ENCODE data around the gene CYFIP1. TPM values are rescaled to one million over a fixed set of nuclear protein-coding genes. Genes with fewer than 3 reads are reported as not detected.

The CYFIP1 gene
- total and polyA plus RNA-seq, 3 experiments from 2014 or later = 4.8 to 27.3 (median 24.0) TPM

GRCh38 chr15:22942306-22942855 is 37.8 kb downstream of the CYFIP1 start:
- Histone ChIP-seq H3K27ac (ENCODE audit: low read depth, low read length) (no peak overlapping the region), H3K27me3 (ENCODE audit: insufficient read depth, low read length, poor library complexity, severe bottlenecking) (no peaks in the 10 kb centered on the region), H3K9me3 (ENCODE audit: low read length) (no peaks in the 10 kb centered on the region), H3K4me3 (ENCODE audit: low read length) (no peak overlapping the region), H3K4me1 (ENCODE audit: insufficient read depth, low read length) (no peaks in the 10 kb centered on the region), H3K36me3 (ENCODE audit: insufficient read depth, low read length) (no peaks in the 10 kb centered on the region)
- no peak overlapping the region for H3K4me3 Mint-ChIP-seq
- peak overlapping the region in 1 of 8 donors; percentile 46 for H3K27ac Mint-ChIP-seq
- CTCF ChIA-PET = no interaction called here
- no peaks in the 10 kb centered on the region for H3K4me1 Mint-ChIP-seq
- H3K36me3 Mint-ChIP-seq = peaks cover 2 to 6% (median 4%) of the 10 kb centered on the region in 3 donors
- no peak for DNase-seq
- H3K27me3 Mint-ChIP-seq = peaks cover 2 to 3% of the 10 kb centered on the region in 2 donors
- POLR2A ChIA-PET = interaction anchor here (0.6 kb wide), 1 partner anchor 51 kb away, joined by 8 read pairs; no protein-coding TSS in a partner anchor
- H3K9me3 Mint-ChIP-seq = no peaks in the 10 kb centered on the region

- Histone ChIP-seq H3K4me1 (ENCODE audit: insufficient read depth, low read length) (no peaks in the 10 kb centered on the region), H3K36me3 (ENCODE audit: insufficient read depth, low read length) (no peaks in the 10 kb centered on the region), H3K27ac (ENCODE audit: low read depth, low read length) (no peak overlapping the region), H3K27me3 (ENCODE audit: insufficient read depth, low read length, poor library complexity, severe bottlenecking) (no peaks in the 10 kb centered on the region), H3K4me3 (ENCODE audit: low read length) (no peak overlapping the region), H3K9me3 (ENCODE audit: low read length) (no peaks in the 10 kb centered on the region)
- Mint-ChIP-seq H3K27me3 (peaks cover 0 to 2% of the 10 kb centered on the region in 2 donors), H3K4me3 (no peak overlapping the region), H3K4me1 (no peaks in the 10 kb centered on the region), H3K36me3 (peaks cover 2 to 6% (median 3%) of the 10 kb centered on the region in 3 donors), H3K27ac (no peak overlapping the region), H3K9me3 (no peaks in the 10 kb centered on the region)
- POLR2A ChIA-PET = no interaction called here
- no peak for DNase-seq
- CTCF ChIA-PET = no interaction called here
These were observed 39.0 kb downstream of the CYFIP1 start for GRCh38 chr15:22941179-22941578.

- no peak overlapping the region for H3K4me3 Mint-ChIP-seq
- peaks cover 2 to 12% (median 3%) of the 10 kb centered on the region in 3 donors for H3K36me3 Mint-ChIP-seq
- no peak for DNase-seq
- no peak overlapping the region for H3K27ac ChIP-seq (ENCODE audit: low read depth, low read length)
- no peak overlapping the region for H3K4me3 ChIP-seq (ENCODE audit: low read length)
- ChIA-PET CTCF (no interaction called here), POLR2A (no interaction called here)
- H3K27ac Mint-ChIP-seq = no peak overlapping the region
- H3K4me1 ChIP-seq (ENCODE audit: insufficient read depth, low read length) = no peaks in the 10 kb centered on the region
- no peaks in the 10 kb centered on the region for H3K27me3 Mint-ChIP-seq
- no peaks in the 10 kb centered on the region for H3K36me3 ChIP-seq (ENCODE audit: insufficient read depth, low read length)
- H3K27me3 ChIP-seq (ENCODE audit: insufficient read depth, low read length, poor library complexity, severe bottlenecking) = no peaks in the 10 kb centered on the region
- H3K9me3 ChIP-seq (ENCODE audit: low read length) = no peaks in the 10 kb centered on the region
- H3K4me1 Mint-ChIP-seq = no peaks in the 10 kb centered on the region
- H3K9me3 Mint-ChIP-seq = no peaks in the 10 kb centered on the region
These were observed 40.5 kb downstream of the CYFIP1 start for GRCh38 chr15:22939652-22940061.

GRCh38 chr15:22939051-22939450 is 41.1 kb downstream of the CYFIP1 start:
- CTCF ChIA-PET = interaction anchor here (1.5 kb wide), 1 partner anchor 10 kb away, joined by 3 read pairs; no protein-coding TSS in a partner anchor
- H3K4me3 Mint-ChIP-seq = no peak overlapping the region

GRCh38 chr15:22936577-22937472 is 43.3 kb downstream of the CYFIP1 start:
- ChIA-PET POLR2A (no interaction called here), CTCF (interaction anchor here (0.9 kb wide), 1 partner anchor 15 kb away, joined by 4 read pairs; no protein-coding TSS in a partner anchor)
- peaks cover 0 to 6% (median 0%) of the 10 kb centered on the region in 3 donors for H3K36me3 Mint-ChIP-seq
- Histone ChIP-seq H3K4me1 (ENCODE audit: insufficient read depth, low read length) (no peaks in the 10 kb centered on the region), H3K36me3 (ENCODE audit: insufficient read depth, low read length) (no peaks in the 10 kb centered on the region), H3K27me3 (ENCODE audit: insufficient read depth, low read length, poor library complexity, severe bottlenecking) (no peaks in the 10 kb centered on the region), H3K9me3 (ENCODE audit: low read length) (no peaks in the 10 kb centered on the region), H3K4me3 (ENCODE audit: low read length) (no peak overlapping the region), H3K27ac (ENCODE audit: low read depth, low read length) (no peak overlapping the region)
- no peak overlapping the region for H3K4me3 Mint-ChIP-seq
- H3K27me3 Mint-ChIP-seq = no peaks in the 10 kb centered on the region
- no peak for DNase-seq
- H3K9me3 Mint-ChIP-seq = no peaks in the 10 kb centered on the region
- H3K27ac Mint-ChIP-seq = no peak overlapping the region
- no peaks in the 10 kb centered on the region for H3K4me1 Mint-ChIP-seq

More at GRCh38 chr15:22939051-22939450, 41.1 kb downstream of the CYFIP1 start:
- no peaks in the 10 kb centered on the region for H3K4me1 ChIP-seq (ENCODE audit: insufficient read depth, low read length)
- Mint-ChIP-seq H3K4me1 (no peaks in the 10 kb centered on the region), H3K27ac (no peak overlapping the region), H3K36me3 (peaks cover 2 to 13% (median 3%) of the 10 kb centered on the region in 3 donors), H3K27me3 (no peaks in the 10 kb centered on the region), H3K9me3 (no peaks in the 10 kb centered on the region)
- H3K27ac ChIP-seq (ENCODE audit: low read depth, low read length) = no peak overlapping the region
- H3K9me3 ChIP-seq (ENCODE audit: low read length) = no peaks in the 10 kb centered on the region
- H3K36me3 ChIP-seq (ENCODE audit: insufficient read depth, low read length) = no peaks in the 10 kb centered on the region
- POLR2A ChIA-PET = no interaction called here
- no peaks in the 10 kb centered on the region for H3K27me3 ChIP-seq (ENCODE audit: insufficient read depth, low read length, poor library complexity, severe bottlenecking)
- no peak overlapping the region for H3K4me3 ChIP-seq (ENCODE audit: low read length)
- no peak for DNase-seq

GRCh38 chr15:22933641-22934061 is 46.5 kb downstream of the CYFIP1 start:
- Mint-ChIP-seq H3K27me3 (no peaks in the 10 kb centered on the region), H3K36me3 (peaks cover 0 to 6% (median 0%) of the 10 kb centered on the region in 3 donors), H3K4me1 (no peaks in the 10 kb centered on the region), H3K9me3 (no peaks in the 10 kb centered on the region), H3K4me3 (no peak overlapping the region), H3K27ac (no peak overlapping the region)
- H3K4me3 ChIP-seq (ENCODE audit: low read length) = no peak overlapping the region
- ChIA-PET POLR2A (no interaction called here), CTCF (no interaction called here)
- H3K27me3 ChIP-seq (ENCODE audit: insufficient read depth, low read length, poor library complexity, severe bottlenecking) = no peaks in the 10 kb centered on the region
- no peaks in the 10 kb centered on the region for H3K9me3 ChIP-seq (ENCODE audit: low read length)
- no peaks in the 10 kb centered on the region for H3K4me1 ChIP-seq (ENCODE audit: insufficient read depth, low read length)
- no peak for DNase-seq
- H3K27ac ChIP-seq (ENCODE audit: low read depth, low read length) = no peak overlapping the region
- no peaks in the 10 kb centered on the region for H3K36me3 ChIP-seq (ENCODE audit: insufficient read depth, low read length)

- H3K36me3 ChIP-seq (ENCODE audit: insufficient read depth, low read length) = no peaks in the 10 kb centered on the region
- ChIA-PET CTCF (no interaction called here), POLR2A (no interaction called here)
- Mint-ChIP-seq H3K27me3 (no peaks in the 10 kb centered on the region), H3K4me3 (no peak overlapping the region), H3K9me3 (no peaks in the 10 kb centered on the region), H3K4me1 (no peaks in the 10 kb centered on the region), H3K27ac (no peak overlapping the region), H3K36me3 (peaks cover 0 to 6% (median 0%) of the 10 kb centered on the region in 3 donors)
- H3K9me3 ChIP-seq (ENCODE audit: low read length) = no peaks in the 10 kb centered on the region
- H3K4me1 ChIP-seq (ENCODE audit: insufficient read depth, low read length) = no peaks in the 10 kb centered on the region
- no peak for DNase-seq
- H3K27ac ChIP-seq (ENCODE audit: low read depth, low read length) = no peak overlapping the region
- H3K27me3 ChIP-seq (ENCODE audit: insufficient read depth, low read length, poor library complexity, severe bottlenecking) = no peaks in the 10 kb centered on the region
- H3K4me3 ChIP-seq (ENCODE audit: low read length) = no peak overlapping the region
These were observed 48.2 kb downstream of the CYFIP1 start for GRCh38 chr15:22931784-22932536.
